SK-N-SH treated with all-trans-retinoic acid at 6 μM for 48 hours (cell line): ENCODE results near the gene RNF115.

ENCODE experiments used
- BACH2 ChIP-seq: fragments of 250-450 bp; sonication (Bioruptor Pico); IDR thresholded peaks from 2 replicates; pipeline ENCODE4 v1.9.0; 2021; ENCODE audit warnings: mild to moderate bottlenecking, borderline replicate concordance
- CSDC2 ChIP-seq: fragments of 250-450 bp; sonication (Bioruptor Pico); IDR thresholded peaks from 2 replicates; pipeline ENCODE4 v1.5.0; 2020; ENCODE audit warnings: mild to moderate bottlenecking, moderate library complexity
- OSR1 ChIP-seq: fragments of 250-450 bp; sonication (Bioruptor Pico); IDR thresholded peaks from 2 replicates; pipeline ENCODE4 v1.8.0; 2022; ENCODE audit warnings: moderate library complexity, mild to moderate bottlenecking, inconsistent platforms
- RARB ChIP-seq: fragments of 250-450 bp; sonication (Bioruptor Pico); IDR thresholded peaks from 2 replicates; pipeline ENCODE4 v1.8.0; 2021; ENCODE audit warnings: mild to moderate bottlenecking, moderate library complexity
- SNAI2 ChIP-seq: fragments of 250-450 bp; sonication (Bioruptor Pico); IDR thresholded peaks from 2 replicates; pipeline ENCODE4 v1.5.0; 2020; ENCODE audit warnings: mild to moderate bottlenecking, moderate library complexity
- TOX ChIP-seq: fragments of 250-450 bp; sonication (Bioruptor Pico); IDR thresholded peaks from 2 replicates; pipeline ENCODE4 v1.8.0; 2021; ENCODE audit warnings: mild to moderate bottlenecking, moderate library complexity, borderline replicate concordance
- ZC3H10 ChIP-seq: fragments of 250-450 bp; sonication (Bioruptor Pico); IDR thresholded peaks from 2 replicates; pipeline ENCODE4 v1.5.1; 2021; ENCODE audit warnings: mild to moderate bottlenecking, moderate library complexity
- ZFP3 ChIP-seq: fragments of 250-450 bp; sonication (Bioruptor Pico); IDR thresholded peaks from 2 replicates; pipeline ENCODE4 v1.5.0; 2020; ENCODE audit warnings: mild to moderate bottlenecking, moderate library complexity
- ZNF70 ChIP-seq: fragments of 450-650 bp; formaldehyde crosslinking; IDR thresholded peaks from 2 replicates; pipeline ENCODE4 v1.5.0; 2020; ENCODE audit warnings: mild to moderate bottlenecking, moderate library complexity
- ZNF8 ChIP-seq: fragments of 450-650 bp; formaldehyde crosslinking; IDR thresholded peaks from 2 replicates; pipeline ENCODE4 v1.5.0; 2020; ENCODE audit warnings: mild to moderate bottlenecking, moderate library complexity
- TF ChIP-seq, protein P1 (sequence below): fragments of 250-450 bp; sonication (Bioruptor Pico); IDR thresholded peaks from 2 replicates; pipeline ENCODE4 v1.8.0; 2020; ENCODE audit warnings: mild to moderate bottlenecking, moderate library complexity, borderline replicate concordance
- TF ChIP-seq, protein P2 (sequence below): fragments of 250-450 bp; sonication (Bioruptor Pico); IDR thresholded peaks from 2 replicates; pipeline ENCODE4 v1.5.1; 2021; ENCODE audit warnings: mild to moderate bottlenecking, moderate library complexity
- TF ChIP-seq, protein P3 (sequence below): fragments of 250-450 bp; sonication (Bioruptor Pico); IDR thresholded peaks from 2 replicates; pipeline ENCODE4 v1.5.1; 2020; ENCODE audit warnings: low read depth, mild to moderate bottlenecking, moderate library complexity

DNA sequence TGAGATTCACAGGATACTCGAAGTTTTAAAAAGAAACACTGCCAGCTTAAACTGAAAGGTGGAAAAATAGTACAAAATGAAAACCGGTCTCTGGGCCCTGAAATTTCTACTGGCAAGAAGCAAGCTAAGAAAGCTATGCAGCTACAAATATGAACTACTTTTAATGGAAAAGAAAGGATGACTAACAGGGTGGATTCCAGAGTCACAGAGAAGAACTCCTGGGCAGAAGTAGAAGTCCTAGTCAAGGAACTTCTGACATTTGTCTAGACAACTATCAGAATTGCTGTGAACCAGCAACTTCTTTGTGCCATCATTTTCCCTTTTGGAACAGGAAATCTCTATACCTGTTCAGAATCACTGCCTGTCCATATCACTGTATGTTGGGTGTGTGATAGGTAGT lies 66.5 kb downstream of the RNF115 start:
- TF ChIP-seq OSR1 (CRISPR knock-in tag): no peak
- TF ChIP-seq RARB: no peak
- TF ChIP-seq, protein P1, sequence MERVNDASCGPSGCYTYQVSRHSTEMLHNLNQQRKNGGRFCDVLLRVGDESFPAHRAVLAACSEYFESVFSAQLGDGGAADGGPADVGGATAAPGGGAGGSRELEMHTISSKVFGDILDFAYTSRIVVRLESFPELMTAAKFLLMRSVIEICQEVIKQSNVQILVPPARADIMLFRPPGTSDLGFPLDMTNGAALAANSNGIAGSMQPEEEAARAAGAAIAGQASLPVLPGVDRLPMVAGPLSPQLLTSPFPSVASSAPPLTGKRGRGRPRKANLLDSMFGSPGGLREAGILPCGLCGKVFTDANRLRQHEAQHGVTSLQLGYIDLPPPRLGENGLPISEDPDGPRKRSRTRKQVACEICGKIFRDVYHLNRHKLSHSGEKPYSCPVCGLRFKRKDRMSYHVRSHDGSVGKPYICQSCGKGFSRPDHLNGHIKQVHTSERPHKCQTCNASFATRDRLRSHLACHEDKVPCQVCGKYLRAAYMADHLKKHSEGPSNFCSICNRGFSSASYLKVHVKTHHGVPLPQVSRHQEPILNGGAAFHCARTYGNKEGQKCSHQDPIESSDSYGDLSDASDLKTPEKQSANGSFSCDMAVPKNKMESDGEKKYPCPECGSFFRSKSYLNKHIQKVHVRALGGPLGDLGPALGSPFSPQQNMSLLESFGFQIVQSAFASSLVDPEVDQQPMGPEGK: no peak
- TF ChIP-seq BACH2 (CRISPR knock-in tag): no peak
- TF ChIP-seq ZNF8 (CRISPR knock-in tag): no peak
- TF ChIP-seq, protein P2, sequence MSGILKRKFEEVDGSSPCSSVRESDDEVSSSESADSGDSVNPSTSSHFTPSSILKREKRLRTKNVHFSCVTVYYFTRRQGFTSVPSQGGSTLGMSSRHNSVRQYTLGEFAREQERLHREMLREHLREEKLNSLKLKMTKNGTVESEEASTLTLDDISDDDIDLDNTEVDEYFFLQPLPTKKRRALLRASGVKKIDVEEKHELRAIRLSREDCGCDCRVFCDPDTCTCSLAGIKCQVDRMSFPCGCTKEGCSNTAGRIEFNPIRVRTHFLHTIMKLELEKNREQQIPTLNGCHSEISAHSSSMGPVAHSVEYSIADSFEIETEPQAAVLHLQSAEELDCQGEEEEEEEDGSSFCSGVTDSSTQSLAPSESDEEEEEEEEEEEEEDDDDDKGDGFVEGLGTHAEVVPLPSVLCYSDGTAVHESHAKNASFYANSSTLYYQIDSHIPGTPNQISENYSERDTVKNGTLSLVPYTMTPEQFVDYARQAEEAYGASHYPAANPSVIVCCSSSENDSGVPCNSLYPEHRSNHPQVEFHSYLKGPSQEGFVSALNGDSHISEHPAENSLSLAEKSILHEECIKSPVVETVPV (CRISPR knock-in tag): no peak
- TF ChIP-seq SNAI2 (CRISPR knock-in tag): no peak
- no peak for TF ChIP-seq ZNF70
- no peak for TF ChIP-seq CSDC2
- TF ChIP-seq ZFP3 (CRISPR knock-in tag): no peak
- TF ChIP-seq, protein P3, sequence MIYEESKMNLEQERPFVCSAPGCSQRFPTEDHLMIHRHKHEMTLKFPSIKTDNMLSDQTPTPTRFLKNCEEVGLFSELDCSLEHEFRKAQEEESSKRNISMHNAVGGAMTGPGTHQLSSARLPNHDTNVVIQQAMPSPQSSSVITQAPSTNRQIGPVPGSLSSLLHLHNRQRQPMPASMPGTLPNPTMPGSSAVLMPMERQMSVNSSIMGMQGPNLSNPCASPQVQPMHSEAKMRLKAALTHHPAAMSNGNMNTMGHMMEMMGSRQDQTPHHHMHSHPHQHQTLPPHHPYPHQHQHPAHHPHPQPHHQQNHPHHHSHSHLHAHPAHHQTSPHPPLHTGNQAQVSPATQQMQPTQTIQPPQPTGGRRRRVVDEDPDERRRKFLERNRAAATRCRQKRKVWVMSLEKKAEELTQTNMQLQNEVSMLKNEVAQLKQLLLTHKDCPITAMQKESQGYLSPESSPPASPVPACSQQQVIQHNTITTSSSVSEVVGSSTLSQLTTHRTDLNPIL (CRISPR knock-in tag): no peak
- no peak for TF ChIP-seq ZC3H10 (CRISPR knock-in tag)
- TF ChIP-seq TOX (CRISPR knock-in tag): no peak
